Endothelial cell of umbilical vein (primary cell): Measurements from ENCODE around the gene RILPL1.
"Not testable (repeated sequence)": the region's sequence is repeated elsewhere in the genome, so short reads cannot be mapped to it uniquely, and the experiment has no call there.

ENCODE experiments used
- CTCF ChIP-seq, 2 donors: IDR thresholded peaks; 1 replicate in 1 of 2; 2 replicates in 1 of 2; pipeline ENCODE4 v1.5.1; 2011; ENCODE audit warnings: low read length in 2 of 2, mild to moderate bottlenecking in 2 of 2, moderate library complexity in 2 of 2, control low read depth in 1 of 2, inconsistent platforms in 1 of 2, low read depth in 1 of 2; ENCODE audit not compliant: insufficient read depth in 1 of 2; ENCODE audit errors: extremely low read depth in 1 of 2
- EZH2 ChIP-seq: IDR thresholded peaks from 2 replicates; pipeline ENCODE4 v1.6.1; 2012; ENCODE audit warnings: borderline replicate concordance, low read depth, mild to moderate bottlenecking, moderate library complexity, low read length, inconsistent platforms; ENCODE audit not compliant: severe bottlenecking
- GATA2 ChIP-seq: IDR thresholded peaks from 2 replicates; pipeline ENCODE4 v1.7.0; 2011; ENCODE audit warnings: low read depth, mild to moderate bottlenecking, moderate library complexity, mixed read lengths, low read length; ENCODE audit not compliant: insufficient read length, insufficient read depth
- JUN ChIP-seq: IDR thresholded peaks from 2 replicates; pipeline ENCODE4 v1.6.1; 2011; ENCODE audit warnings: borderline replicate concordance, low read depth; ENCODE audit not compliant: insufficient read length, insufficient read depth
- MAX ChIP-seq: IDR thresholded peaks from 2 replicates; pipeline ENCODE4 v1.6.1; 2011; ENCODE audit not compliant: insufficient read depth, insufficient read length
- MYC ChIP-seq: IDR thresholded peaks from one replicate; pipeline ENCODE4 v1.6.1; 2011; ENCODE audit warnings: mild to moderate bottlenecking, low read depth, low read length
- POLR2A ChIP-seq: IDR thresholded peaks from 2 replicates; pipeline ENCODE4 v1.6.1; 2012; ENCODE audit warnings: low read depth, mild to moderate bottlenecking, control low read depth, low read length
- POLR2AphosphoS5 ChIP-seq: IDR thresholded peaks from 2 replicates; pipeline ENCODE4 v1.6.1; 2012; ENCODE audit warnings: low read depth, mild to moderate bottlenecking, control low read depth, low read length, moderate library complexity; ENCODE audit not compliant: insufficient read depth

GRCh38 chr12:123429101-123429500 lies 104.4 kb downstream of the RILPL1 start:
- TF ChIP-seq EZH2; CTCF (IDR thresholded peaks at IDR 0.05; ENCODE audit: extremely low read depth in 1 of 2, insufficient read depth in 1 of 2, low read depth in 1 of 2, low read length in 2 of 2); POLR2A; POLR2AphosphoS5; GATA2; MAX; JUN; MYC: not testable (repeated sequence)
